Uterus (tissue), 4 donors: ENCODE measurements around the gene SMTNL1. TPM values are rescaled to one million over a fixed set of nuclear protein-coding genes. Genes with fewer than 3 reads are reported as not detected.

Source experiments
- DNase-seq, 2 donors: peaks; one replicate each; pipeline ENCODE4 v3.0.0-alpha.2; 2019 to 2020
- H3K27ac ChIP-seq, 2 donors: fragments of 200-600 bp; sonication (generic); 1 replicate in 1 of 2; 2 replicates in 1 of 2; pipeline ENCODE4 v1.5.1; 2016 to 2018
- H3K27me3 ChIP-seq, 2 donors: fragments of 200-600 bp; sonication (generic); one replicate each; pipeline ENCODE4 v1.5.1; 2018 to 2019; ENCODE audit warnings: control low read depth in 1 of 2
- H3K36me3 ChIP-seq, 2 donors: fragments of 200-600 bp; sonication (generic); one replicate each; pipeline ENCODE4 v1.5.1; 2019; ENCODE audit warnings: control low read depth in 1 of 2
- H3K4me1 ChIP-seq, 2 donors: fragments of 200-600 bp; sonication (generic); one replicate each; pipeline ENCODE4 v1.5.1; 2018 to 2019; ENCODE audit warnings: control low read depth in 1 of 2
- H3K4me3 ChIP-seq, 2 donors: fragments of 200-600 bp; sonication (generic); 1 replicate in 1 of 2; 2 replicates in 1 of 2; pipeline ENCODE4 v1.5.1; 2018 to 2019; ENCODE audit warnings: mild to moderate bottlenecking in 1 of 2
- H3K9me3 ChIP-seq, 2 donors: fragments of 200-600 bp; sonication (generic); one replicate each; pipeline ENCODE4 v1.5.1; 2019; ENCODE audit warnings: control low read depth in 1 of 2
- CTCF ChIP-seq, 4 experiments: fragments of 200-600 bp in 2 of 4; fragments of 450-650 bp in 2 of 4; sonication (generic) in 2 of 4; IDR thresholded peaks; one replicate each; pipeline ENCODE4 v1.5.1; 2016 to 2019; ENCODE audit warnings: antibody characterized with exemption in 4 of 4, mild to moderate bottlenecking in 2 of 4, moderate library complexity in 1 of 4
- POLR2A ChIP-seq, 2 donors: fragments of 450-650 bp; IDR thresholded peaks; one replicate each; pipeline ENCODE4 v1.6.1; 2016; ENCODE audit warnings: antibody characterized with exemption in 2 of 2, mild to moderate bottlenecking in 1 of 2, moderate library complexity in 1 of 2
- intact Hi-C: fragments of 100-400 bp; cut with DNase I; formaldehyde crosslinking; loops from one replicate; pipeline ENCODE4 v1.15.1; 2023; ENCODE audit warnings: low total_unique reads
- total RNA-seq, 4 donors: library from RNA; depleted of rRNA in 3 of 4; stranded (reverse); fragments of >200 nt in 3 of 4; gene quantifications; one replicate each; pipeline versions ENCODE4 v1.1.0 to v1.2.4, GENCODE V29; 2014 to 2023
- donor health status: DM: yes; HTN: yes; CAD: no.

SMTNL1 gene
- total RNA-seq, 4 donors from 2014 or later, result not detected

- Histone ChIP-seq H3K27me3 (no peaks in the 10 kb centered on the region), H3K9me3 (no peaks in the 10 kb centered on the region), H3K27ac (no peak overlapping the region), H3K4me1 (no peaks in the 10 kb centered on the region), H3K4me3 (no peak overlapping the region), H3K36me3 (no peaks in the 10 kb centered on the region)
- TF ChIP-seq CTCF (IDR thresholded peaks at IDR 0.05) (no peak), POLR2A (IDR thresholded peaks at IDR 0.05) (no peak)
- intact Hi-C loops, result no loop called here
- DNase-seq, result no peak
These were observed 50.8 kb downstream of the SMTNL1 start for GRCh38 chr11:57588046-57588710.

GRCh38 chr11:57596266-57596885, 59.0 kb downstream of the SMTNL1 start:
- H3K4me1 ChIP-seq, result peaks cover 0 to 4% of the 10 kb centered on the region in 2 donors
- peak overlapping the region; percentile 99 for H3K27ac ChIP-seq
- H3K27me3 ChIP-seq, result no peaks in the 10 kb centered on the region
- peak overlapping the region in 1 of 2 donors; percentile 84 for H3K4me3 ChIP-seq
- TF ChIP-seq CTCF (IDR thresholded peaks at IDR 0.05), result no peak
- H3K9me3 ChIP-seq, result no peaks in the 10 kb centered on the region
- no peak for DNase-seq
- no peaks in the 10 kb centered on the region for H3K36me3 ChIP-seq
- intact Hi-C loops, result loop anchor here (10.0 kb wide), 1 partner anchor 48 kb away; the partner anchor contains the start of gene YPEL4

GRCh38 chr11:57597461-57597915, 60.1 kb downstream of the SMTNL1 start, which contains the start of gene SERPING1:
SERPING1 (plus strand) TSS chr11:57597685; CDS start chr11:57598271, 586 bp downstream.
- no peaks in the 10 kb centered on the region for H3K9me3 ChIP-seq
- intact Hi-C loops, result loop anchor here (10.0 kb wide), 1 partner anchor 47 kb away; the partner anchor contains the start of gene YPEL4
- H3K4me3 ChIP-seq, result peak within 1 kb of the TSS; percentile 73 to 84
- peaks cover 0 to 4% of the 10 kb centered on the region in 2 donors for H3K4me1 ChIP-seq
- TF ChIP-seq POLR2A (IDR thresholded peaks at IDR 0.05) (no peak), CTCF (IDR thresholded peaks at IDR 0.05) (no peak)
- DNase-seq, result peak; percentile 84 to 91
- H3K27ac ChIP-seq, result peak within 1 kb of the TSS; percentile 99
- no peaks in the 10 kb centered on the region for H3K36me3 ChIP-seq
- H3K27me3 ChIP-seq, result no peaks in the 10 kb centered on the region

- Histone ChIP-seq H3K36me3 (no peaks in the 10 kb centered on the region), H3K9me3 (no peaks in the 10 kb centered on the region), H3K4me3 (peak overlapping the region; percentile 73 to 84), H3K27me3 (no peaks in the 10 kb centered on the region), H3K27ac (peak overlapping the region; percentile 99), H3K4me1 (peaks cover 0 to 4% of the 10 kb centered on the region in 2 donors)
- TF ChIP-seq POLR2A (IDR thresholded peaks at IDR 0.05) (peak; percentile 31 to 44), CTCF (IDR thresholded peaks at IDR 0.05) (no peak)
- intact Hi-C loops, result loop anchor here (10.0 kb wide), 1 partner anchor 47 kb away; the partner anchor contains the start of gene YPEL4
- peak; percentile 91 for DNase-seq
These were observed 60.8 kb downstream of the SMTNL1 start for GRCh38 chr11:57597916-57598830.
